K562 (cell line): ENCODE results near the gene NETO1. TPM values are rescaled to one million over a fixed set of nuclear protein-coding genes. Genes with fewer than 3 reads are reported as not detected.

ENCODE experiments used
- ATAC-seq: fragments of 200-7000 bp; cut with Tn5 transposase; 3 replicates; pipeline ENCODE4 v1.9.1; 2020; ENCODE audit warnings: moderate library complexity
- BruUV-seq: library from RNA; stranded (reverse); fragments of 400-500 nt; replicated peaks from 2 replicates; lab custom pipeline; 2021; lab: Mats Ljungman, UMichigan
- CTCF ChIA-PET: fragments of 300-600 bp; formaldehyde crosslinking; extraction: SDS; loops from one replicate; lab custom pipeline; 2021; ENCODE audit warnings: low intra/inter-chr PET ratio; lab: Yijun Ruan, JAX
- POLR2A ChIA-PET: fragments of 300-600, 350-650 bp; sonication (Branson Sonifier 250); formaldehyde crosslinking; extraction: SDS; loops from one replicate; lab custom pipeline; 2021; ENCODE audit warnings: antibody characterized with exemption, inconsistent platforms; lab: Yijun Ruan, JAX
- DNase-seq, 4 experiments: peaks; one replicate each; pipeline versions ENCODE4 v3.0.0 to v3.0.0-alpha.2; 2011 to 2018; ENCODE audit warnings: low spot score in 3 of 4, mixed read lengths in 3 of 4; ENCODE audit errors: extremely low read depth in 1 of 4
- FAIRE-seq: peaks from 2 replicates; lab custom pipeline; 2011; peaks lifted over from hg19 to GRCh38; lab: Jason Lieb, UNC
- H2AFZ ChIP-seq: 2 replicates; pipeline ENCODE4 v1.6.0; 2011; ENCODE audit warnings: low read depth, low read length, control low read depth, inconsistent platforms
- H3K27ac ChIP-seq: fragments of 200-600 bp; 3 replicates; pipeline ENCODE4 v1.8.0; 2011; ENCODE audit warnings: low read depth, mild to moderate bottlenecking, control low read depth, inconsistent platforms, low read length, moderate library complexity, mixed read lengths; ENCODE audit errors: extremely low read depth
- H3K27me3 ChIP-seq, 2 experiments: fragments of 300-600 bp in 1 of 2; 2 replicates in 1 of 2; 3 replicates in 1 of 2; pipeline versions ENCODE4 v1.6.0 to v1.8.0; 2011; ENCODE audit warnings: inconsistent platforms in 2 of 2, low read length in 2 of 2, mild to moderate bottlenecking in 1 of 2, mixed read lengths in 1 of 2, moderate library complexity in 1 of 2; ENCODE audit not compliant: control insufficient read depth in 2 of 2, insufficient read depth in 2 of 2
- H3K36me3 ChIP-seq: fragments of 300-600 bp; 3 replicates; pipeline ENCODE4 v1.8.0; 2011; ENCODE audit warnings: mild to moderate bottlenecking, low read length, inconsistent platforms; ENCODE audit not compliant: control insufficient read depth, insufficient read depth
- H3K4me1 ChIP-seq, 2 experiments: fragments of 200-600 bp in 1 of 2; replicated peaks in 1 of 2; 2 replicates in 1 of 2; 3 replicates in 1 of 2; pipeline versions ENCODE4 v1.5.1 to v1.8.0; 2011; ENCODE audit warnings: inconsistent platforms in 2 of 2, low read length in 2 of 2, mild to moderate bottlenecking in 1 of 2, mixed read lengths in 1 of 2, moderate library complexity in 1 of 2; ENCODE audit not compliant: control insufficient read depth in 2 of 2, insufficient read depth in 2 of 2
- H3K4me2 ChIP-seq: 2 replicates; pipeline ENCODE4 v1.6.1; 2011; ENCODE audit warnings: low read length, control low read depth, inconsistent platforms, mixed read lengths; ENCODE audit not compliant: insufficient read depth
- H3K4me3 ChIP-seq: fragments of 200-600 bp; sonication (generic), shearing (Covaris generic); 2 replicates; pipeline ENCODE4 v1.5.1; 2016; ENCODE audit warnings: control low read depth, inconsistent platforms
- H3K79me2 ChIP-seq: fragments of 200-600 bp; 3 replicates; pipeline ENCODE4 v1.8.0; 2011; ENCODE audit warnings: low read length, inconsistent platforms; ENCODE audit not compliant: control insufficient read depth, insufficient read depth
- H3K9ac ChIP-seq, 2 experiments: 2 replicates each; pipeline versions ENCODE4 v1.6.0 to v1.6.1; 2011; ENCODE audit warnings: low read depth in 2 of 2, low read length in 2 of 2, control low read depth in 1 of 2, inconsistent platforms in 1 of 2, mild to moderate bottlenecking in 1 of 2, mixed read lengths in 1 of 2; ENCODE audit not compliant: insufficient read depth in 1 of 2
- H3K9me1 ChIP-seq: one replicate; pipeline ENCODE4 v1.6.0; 2011; ENCODE audit warnings: inconsistent platforms, mild to moderate bottlenecking, low read length, moderate library complexity; ENCODE audit not compliant: control insufficient read depth, insufficient read depth
- H3K9me3 ChIP-seq: replicated peaks from 2 replicates; pipeline ENCODE4 v1.5.1; 2011; ENCODE audit warnings: low read depth, low read length, inconsistent platforms; ENCODE audit not compliant: control insufficient read depth, insufficient read depth
- H4K20me1 ChIP-seq: replicated peaks from 2 replicates; pipeline ENCODE4 v1.6.1; 2011; ENCODE audit warnings: low read length, inconsistent platforms, mixed read lengths; ENCODE audit not compliant: control insufficient read depth, insufficient read depth
- ETV1 ChIP-seq: fragments of 450-650 bp; conservative IDR thresholded peaks from 2 replicates; pipeline ENCODE4 v1.6.1; 2016; ENCODE audit warnings: missing genetic modification characterization, control low read depth, low read depth, missing compliant biosample characterization
- HNRNPUL1 ChIP-seq: fragments of 200-400 bp; formaldehyde crosslinking; IDR thresholded peaks from 2 replicates; pipeline ENCODE4 v1.6.1; 2017; ENCODE audit warnings: low read length
- IRF1 ChIP-seq: sonication (generic); formaldehyde crosslinking; IDR thresholded peaks from 2 replicates; pipeline ENCODE4 v1.8.0; 2022; ENCODE audit warnings: missing genetic modification reagents, mild to moderate bottlenecking, borderline replicate concordance
- KLF13 ChIP-seq: fragments of 450-650 bp; IDR thresholded peaks from 2 replicates; pipeline ENCODE4 v1.6.1; 2016; ENCODE audit warnings: missing genetic modification characterization, low read depth, mild to moderate bottlenecking, missing compliant biosample characterization, moderate library complexity, borderline replicate concordance
- MTA1 ChIP-seq: fragments of 450-650 bp; IDR thresholded peaks from 2 replicates; pipeline ENCODE4 v1.6.1; 2017; ENCODE audit warnings: borderline replicate concordance
- RBBP5 ChIP-seq: fragments of 200-600 bp; sonication (generic); IDR thresholded peaks from 2 replicates; pipeline ENCODE4 v1.6.1; 2012; ENCODE audit warnings: borderline replicate concordance, mild to moderate bottlenecking, low read length, control low read depth, inconsistent platforms; ENCODE audit not compliant: insufficient read depth, poor library complexity, severe bottlenecking
- ZNF699 ChIP-seq: fragments of 250-450 bp; sonication (Bioruptor Pico); IDR thresholded peaks from 2 replicates; pipeline ENCODE4 v1.8.0; 2021; ENCODE audit warnings: mild to moderate bottlenecking, moderate library complexity; ENCODE audit not compliant: insufficient replicate concordance
- WGBS: fragments of 100-300 bp; shearing (Covaris generic); methylation state at CpG from one replicate; pipeline ENCODE4 v1.1.6; 2016; ENCODE audit warnings: low coverage, mixed read lengths; ENCODE audit not compliant: insufficient coverage; ENCODE audit errors: missing lambda C conversion rate; 5-methylcytosine and 5-hydroxymethylcytosine counted together
- in situ Hi-C: fragments of 300-500 bp; cut with MboI; formaldehyde crosslinking; loops from 4 replicates; pipeline ENCODE4 v1.15.0; 2018; ENCODE audit warnings: inconsistent platforms, mixed read lengths
- intact Hi-C: fragments of 100-400 bp; cut with micrococcal nuclease; formaldehyde crosslinking; loops from 2 replicates; pipeline ENCODE4 v1.14.2; 2022
- polyA plus RNA-seq, 8 experiments: library from polyadenylated mRNA; depleted of rRNA in 4 of 8; stranded (reverse) in 5 of 8; unstranded in 3 of 8; fragments of >200 nt; fragmentation: Nextera tagmentation in 2 of 8; fragmentation: Illumina TruSeq in 1 of 8; extraction: Ambion mirVana in 2 of 8; extraction: Trizol in 1 of 8; gene quantifications; 2 replicates each; pipeline versions ENCODE4 v1.2.1 to v1.2.3, GENCODE V29; 2011 to 2014; ENCODE audit warnings: inconsistent platforms in 1 of 8, missing spikeins in 1 of 8
- total RNA-seq, 7 experiments: library from RNA; depleted of rRNA in 6 of 7; stranded (reverse); fragments of >200 nt in 6 of 7; fragmentation: Illumina TruSeq in 2 of 7; extraction: Trizol in 2 of 7; gene quantifications; 2 replicates each; pipeline versions ENCODE4 v1.2.1 to v1.2.3, GENCODE V29; 2011 to 2021; ENCODE audit warnings: low replicate concordance in 1 of 7
- TF ChIP-seq, protein P1 (sequence below): fragments of 250-450 bp; sonication (Bioruptor Pico); IDR thresholded peaks from 2 replicates; pipeline ENCODE4 v1.5.1; 2021; ENCODE audit warnings: mild to moderate bottlenecking

The NETO1 gene
- total and polyA plus RNA-seq, 9 of the 15 experiments (the other 6 are each of a cell fraction or from before 2014, with no cell fraction given) = not detected

DNA sequence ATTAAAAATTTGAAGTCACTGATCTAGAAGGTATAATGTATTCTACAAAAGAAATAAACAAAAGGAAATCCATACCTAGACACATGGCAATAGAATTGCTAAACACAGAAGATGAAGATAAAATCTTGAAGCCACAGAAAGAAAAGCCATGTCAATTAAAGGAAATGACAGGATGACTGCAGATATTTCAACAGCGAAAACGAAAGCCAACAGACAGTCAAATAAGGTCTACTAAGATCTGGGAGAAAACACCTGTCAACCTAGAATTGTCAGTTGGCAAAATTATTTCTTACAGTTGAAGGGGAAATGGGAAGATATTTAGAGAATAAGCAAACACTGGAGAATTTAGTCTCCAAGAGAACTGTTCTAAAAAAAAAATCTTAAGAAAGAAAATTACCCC lies 39.2 kb downstream of the NETO1 start:
- Histone ChIP-seq H3K4me3 (no peak overlapping the region), H3K9me1 (no peaks in the 10 kb centered on the region), H3K27me3 (no peaks in the 10 kb centered on the region), H3K9me3 (no peaks in the 10 kb centered on the region), H2AFZ (no peak overlapping the region), H3K79me2 (no peaks in the 10 kb centered on the region), H3K4me1 (no peaks in the 10 kb centered on the region), H4K20me1 (no peaks in the 10 kb centered on the region), H3K36me3 (no peaks in the 10 kb centered on the region), H3K9ac (no peak overlapping the region), H3K27ac (no peak overlapping the region), H3K4me2 (no peak overlapping the region)
- ATAC-seq (no peak), FAIRE-seq (no peak), DNase-seq (no peak)
- BruUV-seq = no TSS peak
- ChIA-PET CTCF (no interaction called here), POLR2A (no interaction called here)
- intact Hi-C loops = no loop called here
- in situ Hi-C loops = no loop called here
- 0% methylated on average over 2 of the region's 2 CpGs for WGBS
- no peak for TF ChIP-seq MTA1
- no peak for TF ChIP-seq HNRNPUL1

DNA sequence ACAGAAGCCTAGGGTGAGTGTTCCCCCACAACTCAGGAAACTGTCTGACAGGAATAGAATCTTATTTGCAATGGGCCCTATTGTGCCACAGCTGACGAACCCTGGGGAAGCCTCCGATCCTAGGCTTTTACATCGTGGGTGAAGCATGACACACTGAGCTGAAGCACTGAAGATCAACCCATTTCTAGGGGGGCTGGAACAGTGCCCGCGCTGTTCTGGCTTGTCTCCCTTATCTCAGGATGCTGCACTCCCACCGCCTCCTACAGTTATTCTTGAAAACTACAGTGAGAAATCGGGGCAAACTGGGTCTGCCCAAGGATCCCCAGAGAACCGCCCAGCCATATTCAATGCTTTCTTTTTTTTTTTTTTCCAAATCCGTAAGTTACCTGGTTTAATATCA lies 41.1 kb downstream of the NETO1 start:
- Histone ChIP-seq H3K4me3 (no peak overlapping the region), H3K4me2 (no peak overlapping the region), H3K9ac (no peak overlapping the region), H3K9me3 (no peaks in the 10 kb centered on the region), H3K9me1 (no peaks in the 10 kb centered on the region), H2AFZ (no peak overlapping the region), H4K20me1 (no peaks in the 10 kb centered on the region), H3K27me3 (no peaks in the 10 kb centered on the region), H3K79me2 (no peaks in the 10 kb centered on the region), H3K4me1 (no peaks in the 10 kb centered on the region), H3K36me3 (no peaks in the 10 kb centered on the region), H3K27ac (no peak overlapping the region)
- in situ Hi-C loops (no loop called here), intact Hi-C loops (no loop called here)
- no TSS peak for BruUV-seq
- ATAC-seq (no peak), DNase-seq (no peak), FAIRE-seq (no peak)
- ChIA-PET POLR2A (no interaction called here), CTCF (no interaction called here)
- WGBS = 6% methylated on average over 8 of the region's 9 CpGs
- TF ChIP-seq IRF1 (CRISPR knock-in tag) (no peak), KLF13 (tag) (no peak), RBBP5 (no peak), ZNF699 (CRISPR knock-in tag) (no peak), ETV1 (tag) (no peak)
- TF ChIP-seq, protein P1, sequence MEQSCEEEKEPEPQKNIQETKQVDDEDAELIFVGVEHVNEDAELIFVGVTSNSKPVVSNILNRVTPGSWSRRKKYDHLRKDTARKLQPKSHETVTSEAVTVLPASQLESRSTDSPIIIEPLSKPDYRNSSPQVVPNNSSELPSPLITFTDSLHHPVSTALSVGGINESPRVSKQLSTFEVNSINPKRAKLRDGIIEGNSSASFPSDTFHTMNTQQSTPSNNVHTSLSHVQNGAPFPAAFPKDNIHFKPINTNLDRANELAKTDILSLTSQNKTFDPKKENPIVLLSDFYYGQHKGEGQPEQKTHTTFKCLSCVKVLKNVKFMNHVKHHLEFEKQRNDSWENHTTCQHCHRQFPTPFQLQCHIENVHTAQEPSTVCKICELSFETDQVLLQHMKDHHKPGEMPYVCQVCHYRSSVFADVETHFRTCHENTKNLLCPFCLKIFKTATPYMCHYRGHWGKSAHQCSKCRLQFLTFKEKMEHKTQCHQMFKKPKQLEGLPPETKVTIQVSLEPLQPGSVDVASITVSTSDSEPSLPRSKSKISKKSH (CRISPR knock-in tag) = no peak
